ENCODE data around the gene C1orf141. TPM values are rescaled to one million over a fixed set of nuclear protein-coding genes. Genes with fewer than 3 reads are reported as not detected.

The C1orf141 gene
- total and polyA plus RNA-seq, 2 donors (not counting 3 experiments of a cell fraction or from before 2014, with no cell fraction given): not detected

- Histone ChIP-seq H3K9me1 (replicated peaks; ENCODE audit: control insufficient read depth, extremely low read depth, insufficient read depth, low read length) (no peaks in the 10 kb centered on the region), H3K4me3 (replicated peaks in 1 of 3; ENCODE audit: insufficient read depth in 1 of 3, low read depth in 1 of 3, low read length in 3 of 3) (no peak overlapping the region), H2AFZ (ENCODE audit: low read depth, low read length) (no peak overlapping the region), H3K36me3 (ENCODE audit: control insufficient read depth in 2 of 2, extremely low read depth in 1 of 2, insufficient read depth in 2 of 2, low read length in 2 of 2) (no peaks in the 10 kb centered on the region), H4K20me1 (replicated peaks; ENCODE audit: control insufficient read depth, extremely low read depth, insufficient read depth, low read length) (no peaks in the 10 kb centered on the region), H3K9me3 (replicated peaks; ENCODE audit: control insufficient read depth, insufficient read depth, low read length) (no peaks in the 10 kb centered on the region), H3K4me2 (ENCODE audit: insufficient read depth, low read length) (no peak overlapping the region), H3K79me2 (ENCODE audit: control insufficient read depth, insufficient read depth, low read length) (no peaks in the 10 kb centered on the region), H3K27me3 (ENCODE audit: control insufficient read depth in 2 of 2, insufficient read depth in 2 of 2, low read length in 2 of 2) (peaks cover 0 to 1% of the 10 kb centered on the region in 2 experiments), H3K9ac (replicated peaks; ENCODE audit: extremely low read depth, insufficient read depth, low read length) (no peak overlapping the region), H3K4me1 (ENCODE audit: control insufficient read depth, extremely low read depth, insufficient read depth, low read length) (no peaks in the 10 kb centered on the region), H3K27ac (ENCODE audit: insufficient read depth, low read depth, low read length) (no peak overlapping the region)
- intact Hi-C loops (cut with micrococcal nuclease): no loop called here
- ChIA-PET POLR2A (no interaction called here), CTCF (interaction anchor here (1.0 kb wide), 1 partner anchor 9 kb away, joined by 3 read pairs; no protein-coding TSS in a partner anchor)
- dilution Hi-C loops (cut with MboI; ENCODE audit: extremely low pct_ligation_motif_present, low sequenced_read_pairs): no loop called here
- FAIRE-seq (no peak), DNase-seq (ENCODE audit: low read depth, low spot score) (no peak)
- TF ChIP-seq CTCF (IDR thresholded peaks at IDR 0.05; ENCODE audit: extremely low read depth in 1 of 2, insufficient read depth in 1 of 2, low read depth in 1 of 2, low read length in 2 of 2) (no peak), POLR2A (IDR thresholded peaks at IDR 0.05; ENCODE audit: low read depth, low read length) (no peak), MAX (IDR thresholded peaks at IDR 0.05; ENCODE audit: insufficient read depth, insufficient read length) (no peak), EZH2 (IDR thresholded peaks at IDR 0.05; ENCODE audit: borderline replicate concordance, low read depth, low read length, severe bottlenecking) (no peak), JUN (IDR thresholded peaks at IDR 0.05; ENCODE audit: borderline replicate concordance, insufficient read depth, insufficient read length, low read depth) (no peak), POLR2AphosphoS5 (IDR thresholded peaks at IDR 0.05; ENCODE audit: insufficient read depth, low read depth, low read length) (no peak), FOS (IDR thresholded peaks at IDR 0.05; ENCODE audit: borderline replicate concordance, insufficient read depth, low read length) (no peak), GATA2 (IDR thresholded peaks at IDR 0.05; ENCODE audit: insufficient read depth, insufficient read length, low read depth, low read length) (no peak), MYC (IDR thresholded peaks at IDR 0.05; ENCODE audit: low read depth, low read length) (no peak)
- BruUV-seq (replicated peaks): no TSS peak
These were observed 23.6 kb upstream of the C1orf141 start for GRCh38 chr1:67158401-67158800.

Measured in endothelial cell of umbilical vein (primary cell).